ENCODE measurements around the gene LAMB4. TPM values are rescaled to one million over a fixed set of nuclear protein-coding genes. Genes with fewer than 3 reads are reported as not detected.

The LAMB4 gene
- total and polyA plus RNA-seq, 10 donors: 0.03 to 0.94 (median 0.22) TPM; not detected in 2

- H3K27ac ChIP-seq: peak overlapping the region in 6 of 8 donors; percentile 36 to 58 (median 48)
- H3K36me3 ChIP-seq: peaks cover 0 to 14% (median 0%) of the 10 kb centered on the region in 6 donors
- TF ChIP-seq POLR2AphosphoS5 (IDR thresholded peaks at IDR 0.05) (no peak), POLR2A (IDR thresholded peaks at IDR 0.05) (no peak), CTCF (IDR thresholded peaks at IDR 0.05 in 8 of 11, conservative IDR thresholded peaks at IDR 0.05 in 3 of 11) (no peak)
- WGBS, 5 donors: 66 to 77% (median 74%) methylated on average over 7 of the region's 7 CpGs
- intact Hi-C loops (cut with DNase I; ENCODE audit: low total_unique reads): no loop called here
- H3K9me3 ChIP-seq: no peaks in the 10 kb centered on the region
- H3K4me3 ChIP-seq: no peak overlapping the region
- no peak for DNase-seq
- peaks cover 1 to 42% (median 8%) of the 10 kb centered on the region in 7 donors for H3K27me3 ChIP-seq (replicated peaks in 1 of 7)
- H3K4me1 ChIP-seq: peaks cover 0 to 8% (median 5%) of the 10 kb centered on the region in 6 donors
Observed at GRCh38 chr7:107996072-107996882, 133.9 kb downstream of the LAMB4 start.

DNA sequence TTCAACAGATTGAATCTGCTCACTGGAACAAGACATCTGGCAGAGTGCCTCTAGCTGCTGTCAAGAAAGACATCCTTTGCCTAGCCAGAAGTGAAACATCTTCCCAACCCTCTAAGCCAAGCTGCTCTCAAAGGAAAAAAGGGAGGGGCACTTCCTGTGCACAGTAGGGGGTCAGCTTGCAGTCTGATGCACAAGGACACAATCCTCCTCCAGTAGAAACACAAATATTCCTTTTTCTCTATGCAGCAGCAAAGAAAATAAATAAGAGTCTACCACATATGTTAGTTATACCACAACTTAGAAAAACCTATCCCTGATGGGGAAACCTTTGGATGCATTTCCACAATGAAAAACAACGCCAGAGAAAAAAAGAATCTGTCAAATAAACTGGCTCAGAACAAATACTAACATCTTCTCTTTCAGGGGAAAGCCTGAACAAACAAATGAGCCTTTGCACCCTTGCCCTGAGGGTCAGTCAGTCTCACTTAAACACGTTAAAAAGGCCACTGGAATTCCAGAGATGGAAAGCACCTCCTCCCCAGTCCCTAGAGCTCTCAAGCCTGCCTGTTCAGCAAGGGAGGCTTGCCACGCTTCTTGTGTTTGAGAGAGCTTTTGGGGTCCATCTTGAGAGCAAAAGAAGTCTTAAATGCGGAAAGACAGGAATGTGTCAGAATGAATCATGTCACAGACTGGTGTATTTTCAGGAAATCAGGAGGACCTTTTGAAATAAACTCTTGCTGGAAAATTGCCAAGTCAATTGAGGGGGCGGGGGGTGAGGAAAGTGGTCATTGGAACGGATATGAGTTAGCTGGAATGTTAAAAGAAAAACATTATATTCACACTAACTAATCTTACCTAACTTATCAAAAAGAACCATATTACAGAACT, 134.7 kb downstream of the LAMB4 start:
- 30 to 47% (median 39%) methylated on average over 6 of the region's 6 CpGs for WGBS, 5 donors

GRCh38 chr7:107994421-107995030, 135.6 kb downstream of the LAMB4 start:
- Histone ChIP-seq H3K4me1 (peaks cover 0 to 3% (median 0%) of the 10 kb centered on the region in 6 donors), H3K9me3 (no peaks in the 10 kb centered on the region), H3K27me3 (replicated peaks in 1 of 7) (peaks cover 0 to 30% (median 0%) of the 10 kb centered on the region in 7 donors), H3K4me3 (no peak overlapping the region), H3K36me3 (peaks cover 0 to 14% (median 0%) of the 10 kb centered on the region in 6 donors), H3K27ac (peak overlapping the region in 5 of 8 donors; percentile 3 to 58 (median 40))
- intact Hi-C loops (cut with DNase I; ENCODE audit: low total_unique reads): no loop called here
- WGBS, 5 donors: 67 to 81% (median 79%) methylated on average over 2 of the region's 2 CpGs
- TF ChIP-seq POLR2A (IDR thresholded peaks at IDR 0.05) (no peak), CTCF (IDR thresholded peaks at IDR 0.05 in 8 of 11, conservative IDR thresholded peaks at IDR 0.05 in 3 of 11) (no peak), POLR2AphosphoS5 (IDR thresholded peaks at IDR 0.05) (no peak)
- DNase-seq: no peak

More for the DNA sequence above, 134.7 kb downstream of the LAMB4 start:
- intact Hi-C loops (cut with DNase I; ENCODE audit: low total_unique reads): no loop called here
- Histone ChIP-seq H3K9me3 (no peaks in the 10 kb centered on the region), H3K27ac (peak overlapping the region in 6 of 8 donors; percentile 3 to 63 (median 49)), H3K4me1 (peaks cover 0 to 3% (median 0%) of the 10 kb centered on the region in 6 donors), H3K27me3 (replicated peaks in 1 of 7) (peaks cover 0 to 34% (median 0%) of the 10 kb centered on the region in 7 donors), H3K4me3 (no peak overlapping the region), H3K36me3 (peaks cover 0 to 14% (median 0%) of the 10 kb centered on the region in 6 donors)
- TF ChIP-seq POLR2AphosphoS5 (IDR thresholded peaks at IDR 0.05) (no peak), CTCF (IDR thresholded peaks at IDR 0.05 in 8 of 11, conservative IDR thresholded peaks at IDR 0.05 in 3 of 11) (no peak), POLR2A (IDR thresholded peaks at IDR 0.05) (no peak)
- DNase-seq: no peak
